ENCODE results near the gene MARCHF9. TPM values are rescaled to one million over a fixed set of nuclear protein-coding genes. Genes with fewer than 3 reads are reported as not detected.

MARCHF9 gene
- polyA plus RNA-seq, 1 of the 3 experiments (the other 2 are of a cell fraction), result 24.2 TPM

- TF ChIP-seq CTCF (IDR thresholded peaks at IDR 0.05) (no peak), PBX3 (IDR thresholded peaks at IDR 0.05) (no peak), MXI1 (IDR thresholded peaks at IDR 0.05; ENCODE audit: low read depth, low read length) (no peak), EP300 (IDR thresholded peaks at IDR 0.05; ENCODE audit: borderline replicate concordance in 1 of 2, low read depth in 1 of 2, low read length in 1 of 2) (no peak), FOXJ3 (CRISPR knock-in tag; IDR thresholded peaks at IDR 0.05) (no peak)
Measured at GRCh38 chr12:57719777-57720605, 34.9 kb upstream of the MARCHF9 start (continued).

- Histone ChIP-seq H3K27me3 (ENCODE audit: insufficient read depth) (no peaks in the 10 kb centered on the region), H2AFZ (ENCODE audit: low read depth) (no peak overlapping the region), H3F3A (replicated peaks; ENCODE audit: insufficient read depth) (peaks cover 7% of the 10 kb centered on the region), H3K9ac (no peak overlapping the region), H3K27ac (ENCODE audit: low read depth in 2 of 2, low read length in 1 of 2) (no peak overlapping the region), H3K4me2 (no peak overlapping the region), H3K9me3 (no peaks in the 10 kb centered on the region), H4K20me1 (ENCODE audit: insufficient read depth) (no peaks in the 10 kb centered on the region), H3K4me3 (ENCODE audit: low read depth in 2 of 2, low read length in 1 of 2) (no peak overlapping the region), H3K9me2 (no peaks in the 10 kb centered on the region), H3K36me3 (replicated peaks in 1 of 2; ENCODE audit: control insufficient read depth in 1 of 2, insufficient read depth in 2 of 2, low read length in 1 of 2) (peaks cover under 1 to 43% of the 10 kb centered on the region in 2 experiments), H3K4me1 (ENCODE audit: control insufficient read depth in 1 of 2, insufficient read depth in 2 of 2, low read depth in 1 of 2, low read length in 1 of 2) (peaks cover 0 to 3% of the 10 kb centered on the region in 2 experiments; a peak in 1 of 4 replicates), H3K79me2 (ENCODE audit: insufficient read depth) (no peaks in the 10 kb centered on the region)
- DNase-seq, result no peak
- no peak for TF ChIP-seq FOXM1 (IDR thresholded peaks at IDR 0.05; ENCODE audit: low read depth)
- TF ChIP-seq RAD21 (IDR thresholded peaks at IDR 0.05; ENCODE audit: low read length), result no peak
- no peak for TF ChIP-seq USF1 (IDR thresholded peaks at IDR 0.05; ENCODE audit: borderline replicate concordance, low read depth)
- no peak for TF ChIP-seq CHD2 (IDR thresholded peaks at IDR 0.05; ENCODE audit: low read length, partially characterized antibody)
- no peak for TF ChIP-seq REST (IDR thresholded peaks at IDR 0.05; ENCODE audit: low read depth, low read length)
- TF ChIP-seq PBX3 (IDR thresholded peaks at IDR 0.05), result no peak
- no peak for TF ChIP-seq JUND (IDR thresholded peaks at IDR 0.05)
- ChIA-PET CTCF (interaction anchor here (0.7 to 9.4 kb wide), 3 partner anchors 15 to 88 kb away, joined by 3 to 133 read pairs (median 4); partner anchors contain the start of genes AGAP2, B4GALNT1 and OS9), POLR2A (interaction anchor here (1.2 kb wide), 1 partner anchor 11 kb away, joined by 3 read pairs; no protein-coding TSS in a partner anchor)
- WGBS (ENCODE audit: low lambda C conversion rate), result 86% methylated on average over 10 of the region's 11 CpGs
Measured at GRCh38 chr12:57720606-57721595, 34.0 kb upstream of the MARCHF9 start.

All from SK-N-SH (cell line).